ENCODE measurements around the gene ZNF101. TPM values are rescaled to one million over a fixed set of nuclear protein-coding genes. Genes with fewer than 3 reads are reported as not detected.

ZNF101 gene
- total and polyA plus RNA-seq, 9 donors: 4.6 to 7.6 (median 5.6) TPM

- Histone ChIP-seq H3K36me3 (ENCODE audit: control insufficient read depth, insufficient read depth, low read length) (peaks cover 36% of the 10 kb centered on the region), H3K4me3 (ENCODE audit: low read length) (no peak overlapping the region), H3K9me3 (replicated peaks; ENCODE audit: control insufficient read depth, low read depth, low read length) (peaks cover 85% of the 10 kb centered on the region), H3K27me3 (ENCODE audit: control insufficient read depth, insufficient read depth, low read length) (no peaks in the 10 kb centered on the region), H3K4me1 (ENCODE audit: control insufficient read depth, insufficient read depth, low read length) (no peaks in the 10 kb centered on the region), H3K27ac (ENCODE audit: low read length) (no peak overlapping the region)
- 88% methylated on average over 1 of the region's 2 CpGs for WGBS (ENCODE audit: insufficient coverage)
- no peak for DNase-seq
Measured at GRCh38 chr19:19710506-19710905, 41.9 kb downstream of the ZNF101 start.

GRCh38 chr19:19711306-19711933 is 42.8 kb downstream of the ZNF101 start:
- H3K9me3 ChIP-seq (replicated peaks; ENCODE audit: control insufficient read depth, low read depth, low read length): peaks cover 89% of the 10 kb centered on the region
- WGBS (ENCODE audit: insufficient coverage): 100% methylated on average over 9 of the region's 14 CpGs
- no peak for DNase-seq
- H3K4me3 ChIP-seq (ENCODE audit: low read length): no peak overlapping the region
- H3K36me3 ChIP-seq (ENCODE audit: control insufficient read depth, insufficient read depth, low read length): peaks cover 36% of the 10 kb centered on the region
- no peak overlapping the region for H3K27ac ChIP-seq (ENCODE audit: low read length)
- H3K4me1 ChIP-seq (ENCODE audit: control insufficient read depth, insufficient read depth, low read length): no peaks in the 10 kb centered on the region
- H3K27me3 ChIP-seq (ENCODE audit: control insufficient read depth, insufficient read depth, low read length): no peaks in the 10 kb centered on the region

DNA sequence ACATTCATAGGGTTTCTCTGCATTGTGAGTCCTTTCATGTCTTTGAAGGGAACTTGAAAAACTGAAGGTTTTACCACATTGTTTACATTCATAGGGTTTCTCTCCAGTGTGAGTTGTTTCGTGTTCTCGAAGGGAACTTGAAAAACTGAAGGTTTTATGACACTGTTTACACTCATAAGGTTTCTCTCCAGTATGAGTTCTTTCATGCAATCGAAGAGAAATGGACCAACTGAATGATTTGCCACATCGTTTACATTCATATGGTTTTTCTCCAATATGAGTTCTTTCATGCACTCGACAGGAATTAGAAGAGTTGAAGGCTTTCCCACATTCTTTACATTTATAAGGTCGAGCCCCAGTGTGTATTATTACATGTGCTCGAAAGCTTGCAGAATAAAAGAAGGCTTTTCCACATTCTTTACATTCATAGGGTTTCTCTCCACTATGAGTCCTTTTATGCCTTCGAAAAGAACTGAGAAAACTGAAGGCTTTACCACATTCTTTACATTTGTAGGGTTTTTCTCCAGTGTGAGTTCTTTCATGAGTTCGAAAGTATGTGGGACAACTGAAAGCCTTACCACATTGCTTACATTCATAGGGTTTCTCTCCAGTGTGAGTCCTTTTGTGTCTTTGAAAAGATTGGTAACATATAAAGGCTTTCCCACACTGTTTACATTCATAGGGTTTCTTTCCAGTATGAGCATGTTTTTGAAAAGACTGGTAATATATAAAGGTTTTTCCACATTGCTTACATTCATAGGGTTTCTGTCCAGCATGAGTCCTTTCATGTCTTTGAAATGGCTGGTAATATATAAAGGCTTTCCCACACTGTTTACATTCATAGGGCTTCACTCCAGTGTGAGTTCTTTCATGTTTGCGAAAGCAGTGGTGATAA is 43.5 kb downstream of the ZNF101 start:
- no peak overlapping the region for H3K27ac ChIP-seq (ENCODE audit: low read length)
- no peaks in the 10 kb centered on the region for H3K27me3 ChIP-seq (ENCODE audit: control insufficient read depth, insufficient read depth, low read length)
- no peak for DNase-seq
- peaks cover 36% of the 10 kb centered on the region for H3K36me3 ChIP-seq (ENCODE audit: control insufficient read depth, insufficient read depth, low read length)
- peaks cover 90% of the 10 kb centered on the region for H3K9me3 ChIP-seq (replicated peaks; ENCODE audit: control insufficient read depth, low read depth, low read length)
- no peak overlapping the region for H3K4me3 ChIP-seq (ENCODE audit: low read length)
- H3K4me1 ChIP-seq (ENCODE audit: control insufficient read depth, insufficient read depth, low read length): no peaks in the 10 kb centered on the region
- 100% methylated on average over 2 of the region's 10 CpGs for WGBS (ENCODE audit: insufficient coverage)

DNA sequence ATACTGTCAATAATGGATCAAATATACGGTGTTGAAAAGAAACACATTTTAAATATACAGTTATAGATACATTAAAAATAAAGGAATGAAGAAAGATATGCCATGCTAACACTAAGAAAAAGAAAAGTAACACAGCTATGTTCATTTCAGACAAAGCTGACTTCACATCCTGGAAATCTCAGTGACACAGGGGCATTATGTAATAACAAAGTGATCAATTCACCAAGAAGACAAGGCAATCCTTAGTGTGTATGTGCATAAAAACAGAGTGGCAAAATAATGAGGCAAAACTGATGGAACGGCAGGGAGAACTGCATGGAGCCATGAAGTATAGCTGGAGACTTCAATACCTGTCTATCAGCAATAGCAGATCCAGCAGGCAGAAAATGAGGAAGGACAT is 51.2 kb downstream of the ZNF101 start:
- no peak for DNase-seq
- H3K27me3 ChIP-seq (ENCODE audit: control insufficient read depth, insufficient read depth, low read length): no peaks in the 10 kb centered on the region
- H3K4me3 ChIP-seq (ENCODE audit: low read length): no peak overlapping the region
- WGBS (ENCODE audit: insufficient coverage): no CpG with 5 or more reads among the region's 2 CpGs
- H3K4me1 ChIP-seq (ENCODE audit: control insufficient read depth, insufficient read depth, low read length): no peaks in the 10 kb centered on the region
- no peak overlapping the region for H3K27ac ChIP-seq (ENCODE audit: low read length)
- H3K9me3 ChIP-seq (replicated peaks; ENCODE audit: control insufficient read depth, low read depth, low read length): peaks cover 67% of the 10 kb centered on the region
- peaks cover 4% of the 10 kb centered on the region for H3K36me3 ChIP-seq (ENCODE audit: control insufficient read depth, insufficient read depth, low read length)

DNA sequence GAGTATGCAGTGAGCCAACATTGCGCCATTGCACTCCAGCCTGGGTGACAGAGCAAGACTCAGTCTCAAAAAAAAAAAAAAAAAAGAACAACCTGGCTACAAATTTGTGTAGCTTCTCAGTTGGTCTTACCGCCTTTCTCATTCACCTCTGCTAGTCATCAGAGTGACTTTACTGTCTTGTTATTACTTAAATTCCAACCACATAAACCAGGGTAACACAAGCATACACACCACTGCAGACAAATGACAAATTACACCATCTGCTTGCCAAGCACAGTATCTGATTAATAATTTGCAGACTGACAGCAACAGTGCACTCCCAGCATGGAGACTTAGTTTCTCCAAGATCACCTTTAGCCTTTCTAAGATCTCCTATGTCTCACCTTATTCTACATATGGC is 53.3 kb downstream of the ZNF101 start:
- H3K27ac ChIP-seq (ENCODE audit: low read length): no peak overlapping the region
- peaks cover 4% of the 10 kb centered on the region for H3K36me3 ChIP-seq (ENCODE audit: control insufficient read depth, insufficient read depth, low read length)
- no peaks in the 10 kb centered on the region for H3K27me3 ChIP-seq (ENCODE audit: control insufficient read depth, insufficient read depth, low read length)
- no peaks in the 10 kb centered on the region for H3K4me1 ChIP-seq (ENCODE audit: control insufficient read depth, insufficient read depth, low read length)
- no peak overlapping the region for H3K4me3 ChIP-seq (ENCODE audit: low read length)
- peaks cover 59% of the 10 kb centered on the region for H3K9me3 ChIP-seq (replicated peaks; ENCODE audit: control insufficient read depth, low read depth, low read length)
- WGBS (ENCODE audit: insufficient coverage): 100% methylated on average over 2 of the region's 2 CpGs
- DNase-seq: no peak

DNA sequence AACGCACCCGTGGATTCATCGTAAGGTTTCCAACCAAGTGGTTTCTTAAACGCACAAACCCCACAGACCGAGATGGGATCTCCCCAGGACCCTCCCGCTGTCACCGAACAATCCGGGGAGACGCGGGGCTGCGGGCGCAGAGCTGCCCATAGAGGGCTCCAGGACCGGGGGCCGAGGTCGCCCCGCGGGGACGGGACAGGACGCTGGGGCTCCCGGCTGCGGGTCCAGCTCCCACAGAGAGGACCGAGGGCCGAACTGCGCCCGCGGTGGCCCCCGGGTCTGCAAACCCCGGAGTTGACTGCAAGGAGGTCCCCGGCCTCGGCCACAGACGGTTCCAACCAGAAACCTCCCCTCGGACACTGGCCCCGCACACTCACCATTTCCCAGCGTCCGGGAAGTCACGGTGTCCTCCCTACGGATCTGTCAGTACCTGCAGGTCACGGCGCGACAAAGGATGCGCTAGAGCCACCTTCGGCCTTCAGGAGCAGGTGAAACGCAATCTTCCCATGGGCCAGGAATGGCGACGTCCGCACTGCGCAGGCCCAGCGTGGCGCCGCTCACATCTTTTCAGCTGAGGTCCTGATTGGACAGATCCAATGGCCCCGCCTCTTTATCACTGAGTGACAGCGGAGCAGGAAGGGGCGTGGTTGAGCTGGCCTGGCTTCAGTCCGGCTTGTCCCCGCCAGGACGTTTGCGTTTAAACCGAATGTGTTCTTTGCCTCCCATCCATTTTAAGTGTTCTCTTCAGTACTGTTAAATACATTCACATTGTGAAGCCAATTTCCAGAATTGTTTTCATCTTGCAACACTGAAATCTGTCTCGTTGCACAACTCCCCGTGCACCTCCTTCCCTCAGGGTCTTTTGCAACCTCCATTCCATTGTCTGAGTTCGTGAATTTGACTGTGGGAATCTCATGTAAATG is 64.2 kb downstream of the ZNF101 start, which contains the start of gene ZNF14:
TSS of gene ZNF14 (minus strand) at position 534 of the 923 bp plus-strand sequence. CDS start at position 380, 154 bp downstream.
- peaks cover 28% of the 10 kb centered on the region for H3K9me3 ChIP-seq (replicated peaks; ENCODE audit: control insufficient read depth, low read depth, low read length)
- H3K4me1 ChIP-seq (ENCODE audit: control insufficient read depth, insufficient read depth, low read length): peaks cover 3% of the 10 kb centered on the region
- H3K4me3 ChIP-seq (ENCODE audit: low read length): peak within 1 kb of the TSS; percentile 93
- peak within 1 kb of the TSS; percentile 85 for H3K27ac ChIP-seq (ENCODE audit: low read length)
- no peaks in the 10 kb centered on the region for H3K27me3 ChIP-seq (ENCODE audit: control insufficient read depth, insufficient read depth, low read length)
- peaks cover 5% of the 10 kb centered on the region for H3K36me3 ChIP-seq (ENCODE audit: control insufficient read depth, insufficient read depth, low read length)
- WGBS (ENCODE audit: insufficient coverage): under 1% methylated on average over 58 of the region's 61 CpGs
- peak; percentile 97 for DNase-seq

Other genes with a start within 250 kb of the ZNF101 start
- gene TSSK6, start 153.3 kb upstream of the ZNF101 start, total RNA-seq: 0.31 TPM
- gene TSSK6, start 153.3 kb upstream of the ZNF101 start, polyA plus RNA-seq (ENCODE audit: insufficient read depth in 1 of 8, insufficient read length in 8 of 8, low replicate concordance in 1 of 8): under 1 TPM; 0.37 to 0.80 (median 0.67) TPM
- 242 TPM for gene NDUFA13, start 152.6 kb upstream of the ZNF101 start, total RNA-seq
- 100 to 1,000 TPM; 192 to 240 (median 222) TPM for gene NDUFA13, start 152.6 kb upstream of the ZNF101 start, polyA plus RNA-seq (ENCODE audit: insufficient read depth in 1 of 8, insufficient read length in 8 of 8, low replicate concordance in 1 of 8)
- 1.6 TPM for gene YJEFN3, start 139.9 kb upstream of the ZNF101 start, total RNA-seq
- gene YJEFN3, start 139.9 kb upstream of the ZNF101 start, polyA plus RNA-seq (ENCODE audit: insufficient read depth in 1 of 8, insufficient read length in 8 of 8, low replicate concordance in 1 of 8): 10 to 100 TPM in 2 of 8 donors, 1 to 10 TPM in 6; 3.2 to 10.7 (median 7.4) TPM
- 22.0 TPM for gene CILP2, start 130.6 kb upstream of the ZNF101 start, total RNA-seq
- 10 to 100 TPM in 3 of 8 donors, 1 to 10 TPM in 5; 1.3 to 52.6 (median 5.8) TPM for gene CILP2, start 130.6 kb upstream of the ZNF101 start, polyA plus RNA-seq (ENCODE audit: insufficient read depth in 1 of 8, insufficient read length in 8 of 8, low replicate concordance in 1 of 8)
- gene PBX4, start 50.2 kb upstream of the ZNF101 start, total RNA-seq: 1.5 TPM
- 1 to 10 TPM; 1.6 to 3.1 (median 2.3) TPM for gene PBX4, start 50.2 kb upstream of the ZNF101 start, polyA plus RNA-seq (ENCODE audit: insufficient read depth in 1 of 8, insufficient read length in 8 of 8, low replicate concordance in 1 of 8)
- gene LPAR2, start 40.6 kb upstream of the ZNF101 start, total RNA-seq: 2.2 TPM
- 10 to 100 TPM in 1 of 8 donors, 1 to 10 TPM in 7; 3.0 to 12.2 (median 6.3) TPM for gene LPAR2, start 40.6 kb upstream of the ZNF101 start, polyA plus RNA-seq (ENCODE audit: insufficient read depth in 1 of 8, insufficient read length in 8 of 8, low replicate concordance in 1 of 8)
- gene GMIP, start 25.2 kb upstream of the ZNF101 start, total RNA-seq: 2.0 TPM
- 1 to 10 TPM; 2.3 to 5.1 (median 3.6) TPM for gene GMIP, start 25.2 kb upstream of the ZNF101 start, polyA plus RNA-seq (ENCODE audit: insufficient read depth in 1 of 8, insufficient read length in 8 of 8, low replicate concordance in 1 of 8)
- gene ATP13A1, start 5.2 kb upstream of the ZNF101 start, total RNA-seq: 14.6 TPM
- gene ATP13A1, start 5.2 kb upstream of the ZNF101 start, polyA plus RNA-seq (ENCODE audit: insufficient read depth in 1 of 8, insufficient read length in 8 of 8, low replicate concordance in 1 of 8): 10 to 100 TPM; 20.7 to 36.6 (median 27.8) TPM
- 9.1 TPM for gene ZNF14, start 64.3 kb downstream of the ZNF101 start, total RNA-seq
- gene ZNF14, start 64.3 kb downstream of the ZNF101 start, polyA plus RNA-seq (ENCODE audit: insufficient read depth in 1 of 8, insufficient read length in 8 of 8, low replicate concordance in 1 of 8): 1 to 10 TPM; 3.6 to 5.6 (median 4.9) TPM
- gene ZNF506, start 152.9 kb downstream of the ZNF101 start, total RNA-seq: 21.7 TPM
- 10 to 100 TPM; 12.7 to 18.9 (median 14.7) TPM for gene ZNF506, start 152.9 kb downstream of the ZNF101 start, polyA plus RNA-seq (ENCODE audit: insufficient read depth in 1 of 8, insufficient read length in 8 of 8, low replicate concordance in 1 of 8)
- gene ZNF253, start 197.0 kb downstream of the ZNF101 start, total RNA-seq: 15.5 TPM
- 10 to 100 TPM in 7 of 8 donors, 1 to 10 TPM in 1; 7.4 to 14.0 (median 11.2) TPM for gene ZNF253, start 197.0 kb downstream of the ZNF101 start, polyA plus RNA-seq (ENCODE audit: insufficient read depth in 1 of 8, insufficient read length in 8 of 8, low replicate concordance in 1 of 8)
- gene ZNF93, start 232.1 kb downstream of the ZNF101 start, total RNA-seq: 10.5 TPM
- gene ZNF93, start 232.1 kb downstream of the ZNF101 start, polyA plus RNA-seq (ENCODE audit: insufficient read depth in 1 of 8, insufficient read length in 8 of 8, low replicate concordance in 1 of 8): 10 to 100 TPM in 4 of 8 donors, 1 to 10 TPM in 4; 8.1 to 11.8 (median 9.8) TPM

Measured in muscle of leg (tissue), 11 donors.